ENCODE data around the gene SLC16A13.

GRCh38 chr17:7084088-7084487 is 48.3 kb downstream of the SLC16A13 start:
- TF ChIP-seq CTCF (IDR thresholded peaks at IDR 0.05) (no peak), POLR2A (IDR thresholded peaks at IDR 0.05) (no peak)

Data from gastroesophageal sphincter (tissue), 3 donors.